Ishikawa (cell line): ENCODE results near the gene SLC36A1.

Experiments
- CEBPB ChIP-seq: IDR thresholded peaks from 2 replicates; pipeline ENCODE4 v1.6.1; 2012
- CREB1 ChIP-seq: IDR thresholded peaks from 2 replicates; pipeline ENCODE4 v1.6.1; 2012; ENCODE audit warnings: low read depth
- EP300 ChIP-seq: IDR thresholded peaks from 2 replicates; pipeline ENCODE4 v1.6.1; 2012; ENCODE audit warnings: borderline replicate concordance
- FOXM1 ChIP-seq: IDR thresholded peaks from 2 replicates; pipeline ENCODE4 v1.6.1; 2012; ENCODE audit warnings: low read depth, borderline replicate concordance
- MAX ChIP-seq: IDR thresholded peaks from 2 replicates; pipeline ENCODE4 v1.6.1; 2012
- RAD21 ChIP-seq: IDR thresholded peaks from 2 replicates; pipeline ENCODE4 v1.6.1; 2012; ENCODE audit warnings: low read depth
- REST ChIP-seq: IDR thresholded peaks from 2 replicates; pipeline ENCODE4 v1.6.1; 2012; ENCODE audit warnings: low read depth, mild to moderate bottlenecking
- TAF1 ChIP-seq: IDR thresholded peaks from 2 replicates; pipeline ENCODE4 v1.6.1; 2012; ENCODE audit warnings: low read depth, mild to moderate bottlenecking
- USF1 ChIP-seq: IDR thresholded peaks from 2 replicates; pipeline ENCODE4 v1.6.1; 2012
- ZBTB7A ChIP-seq: IDR thresholded peaks from 2 replicates; pipeline ENCODE4 v1.6.1; 2012; ENCODE audit warnings: low read depth

GRCh38 chr5:151483647-151484046 is 36.2 kb downstream of the SLC36A1 start:
- TF ChIP-seq TAF1 (no peak), EP300 (no peak), FOXM1 (no peak), RAD21 (no peak), CEBPB (no peak), MAX (no peak), ZBTB7A (no peak), REST (no peak), CREB1 (no peak), USF1 (no peak)
